NCI-H1417 treated with DMSO at 0.1 percent for 48 hours (cell line): Measurements from ENCODE around the gene KRTAP4-5.
"Not testable (repeated sequence)": the region's sequence is repeated elsewhere in the genome, so short reads cannot be mapped to it uniquely, and the experiment has no call there.

Experiments used
- DNase-seq: peaks from one replicate; lab custom pipeline; 2025; lab: John Stamatoyannopoulos, UW

The KRTAP4-5 gene

GRCh38 chr17:41108728-41109386 lies 40.8 kb downstream of the KRTAP4-5 start:
- DNase-seq = not testable (repeated sequence)

GRCh38 chr17:41107941-41108450 lies 41.6 kb downstream of the KRTAP4-5 start:
- no peak for DNase-seq

GRCh38 chr17:41105347-41105746 lies 44.3 kb downstream of the KRTAP4-5 start, which contains the start of gene KRTAP4-9:
Gene KRTAP4-9, plus strand, starts transcription at chr17:41105389. Its CDS starts 0 bp downstream, at chr17:41105389.
- DNase-seq = not testable (repeated sequence)

- not testable (repeated sequence) for DNase-seq
These were observed 45.1 kb downstream of the KRTAP4-5 start for GRCh38 chr17:41104386-41105038.

GRCh38 chr17:41103896-41104295 lies 45.7 kb downstream of the KRTAP4-5 start:
- no peak for DNase-seq

GRCh38 chr17:41101586-41102259 lies 47.9 kb downstream of the KRTAP4-5 start, which contains the start of gene KRTAP4-16:
Gene KRTAP4-16, minus strand, starts transcription at chr17:41102209. Its CDS starts 0 bp downstream, at chr17:41102209.
- no peak for DNase-seq

- not testable (repeated sequence) for DNase-seq
These were observed 49.7 kb downstream of the KRTAP4-5 start for GRCh38 chr17:41099682-41100480.
